SK-MEL-5 (cell line): ENCODE data around the gene SFTA2. TPM values are rescaled to one million over a fixed set of nuclear protein-coding genes. Genes with fewer than 3 reads are reported as not detected.
A peak's percentile ranks its signal among the peaks of the same experiment; 100 is the strongest.
"Not testable (repeated sequence)": the region's sequence is repeated elsewhere in the genome, so short reads cannot be mapped to it uniquely, and the experiment has no call there.

Experiments used
- DNase-seq: peaks from one replicate; pipeline ENCODE4 v3.0.0-alpha.2; 2016; ENCODE audit warnings: low read depth, low spot score
- in situ Hi-C: cut with HindIII; loops from 2 replicates; pipeline ENCODE4 v1.10.0; 2016; ENCODE audit warnings: low sequenced_read_pairs, high pct_unique_total_duplicates, low pct_unique_long_range_greater_than_20kb
- polyA plus RNA-seq, 2 experiments: library from polyadenylated mRNA; depleted of rRNA; stranded (reverse); fragments of >200 nt; gene quantifications; 2 replicates each; pipeline ENCODE4 v1.2.3, GENCODE V29; 2015
- total RNA-seq: library from RNA; depleted of rRNA; stranded (reverse); fragments of >200 nt; shearing (Covaris generic); gene quantifications from 2 replicates; pipeline ENCODE4 v1.2.3, GENCODE V29; 2014; rRNA removed

SFTA2 gene
- total RNA-seq, result not detected in 2 replicates
- not detected in 2 replicates for polyA plus RNA-seq (2015; cell fraction: cytosol; rRNA removed)
- polyA plus RNA-seq (2015; cell fraction: nucleus; rRNA removed), result not detected in 2 replicates

DNA sequence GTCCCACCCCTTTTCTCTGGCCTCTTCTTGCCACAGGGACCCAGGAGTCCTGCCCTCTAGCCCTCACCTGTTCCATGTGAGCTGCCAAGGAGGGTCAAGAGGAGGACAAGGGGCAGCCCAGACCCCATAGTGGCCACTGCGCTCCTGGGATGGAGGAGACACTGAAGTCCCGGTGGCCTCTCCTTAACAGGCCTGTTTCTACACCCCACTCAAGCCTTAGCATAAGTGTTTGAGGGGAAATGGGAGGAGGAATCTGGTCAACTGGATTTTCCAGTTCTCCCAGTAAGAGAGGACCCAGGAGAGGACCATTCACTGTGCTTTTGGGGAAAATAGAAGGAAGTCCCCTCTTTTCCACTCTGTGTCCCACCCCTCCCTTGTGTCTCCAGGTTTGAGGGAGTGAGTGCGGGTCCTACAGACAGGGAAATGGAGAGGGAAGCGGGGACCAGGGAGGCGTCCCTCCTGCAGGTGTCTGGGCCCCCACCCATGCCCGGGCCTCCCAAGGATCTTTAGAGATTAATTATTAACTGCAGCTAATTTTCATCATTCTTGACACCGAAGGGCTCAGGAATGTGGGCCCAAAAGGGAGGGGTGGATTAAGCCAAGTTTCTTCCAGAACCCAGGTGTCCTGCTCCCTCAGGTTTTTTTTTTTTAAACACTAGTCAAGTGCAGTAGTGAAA is at the start of gene SFTA2:
Gene SFTA2 (minus strand): TSS at position 202 of the 677 bp plus-strand sequence. CDS start 74 bp downstream, at position 128.
- no peak for DNase-seq
- in situ Hi-C loops, result no loop called here

DNA sequence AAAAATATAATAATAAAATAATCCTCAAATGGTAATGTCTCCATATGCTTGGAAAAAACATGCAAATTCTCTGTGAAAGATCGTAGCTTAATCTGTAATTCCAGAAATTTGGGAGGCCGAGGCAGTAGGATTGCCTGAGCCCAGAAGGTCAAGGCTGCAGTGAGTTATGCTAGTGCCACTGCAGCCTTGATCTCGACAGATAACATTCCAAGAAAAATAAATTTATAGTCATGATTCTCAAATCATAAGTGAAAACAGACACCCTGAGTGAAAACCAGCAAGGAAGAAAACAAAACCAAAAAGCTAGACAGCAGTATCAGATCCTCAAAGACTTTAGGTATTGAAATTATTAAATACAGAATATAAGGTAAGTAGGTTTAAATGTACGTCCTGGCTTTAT is 47.7 kb upstream of the SFTA2 start:
- in situ Hi-C loops, result no loop called here
- DNase-seq, result no peak

DNA sequence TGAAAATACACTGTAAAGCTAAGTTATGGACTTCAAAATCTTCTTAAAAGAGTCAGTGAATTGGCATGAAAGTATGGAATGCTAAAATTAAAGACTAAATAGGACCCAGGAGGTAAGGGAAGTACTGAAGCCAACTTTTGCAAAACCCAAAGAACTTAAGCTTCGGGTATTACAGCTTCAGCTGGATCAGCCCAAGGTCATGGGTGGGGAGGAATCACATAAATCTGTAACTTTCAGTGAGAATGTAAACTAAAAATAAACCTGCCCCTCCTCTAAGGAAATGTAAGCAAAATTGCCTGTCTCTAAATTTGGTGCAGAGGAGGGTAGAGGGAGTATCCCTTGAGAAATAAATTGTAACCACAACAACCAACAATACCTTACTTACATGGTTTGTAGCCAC is 47.2 kb upstream of the SFTA2 start:
- in situ Hi-C loops, result no loop called here
- DNase-seq, result no peak

DNA sequence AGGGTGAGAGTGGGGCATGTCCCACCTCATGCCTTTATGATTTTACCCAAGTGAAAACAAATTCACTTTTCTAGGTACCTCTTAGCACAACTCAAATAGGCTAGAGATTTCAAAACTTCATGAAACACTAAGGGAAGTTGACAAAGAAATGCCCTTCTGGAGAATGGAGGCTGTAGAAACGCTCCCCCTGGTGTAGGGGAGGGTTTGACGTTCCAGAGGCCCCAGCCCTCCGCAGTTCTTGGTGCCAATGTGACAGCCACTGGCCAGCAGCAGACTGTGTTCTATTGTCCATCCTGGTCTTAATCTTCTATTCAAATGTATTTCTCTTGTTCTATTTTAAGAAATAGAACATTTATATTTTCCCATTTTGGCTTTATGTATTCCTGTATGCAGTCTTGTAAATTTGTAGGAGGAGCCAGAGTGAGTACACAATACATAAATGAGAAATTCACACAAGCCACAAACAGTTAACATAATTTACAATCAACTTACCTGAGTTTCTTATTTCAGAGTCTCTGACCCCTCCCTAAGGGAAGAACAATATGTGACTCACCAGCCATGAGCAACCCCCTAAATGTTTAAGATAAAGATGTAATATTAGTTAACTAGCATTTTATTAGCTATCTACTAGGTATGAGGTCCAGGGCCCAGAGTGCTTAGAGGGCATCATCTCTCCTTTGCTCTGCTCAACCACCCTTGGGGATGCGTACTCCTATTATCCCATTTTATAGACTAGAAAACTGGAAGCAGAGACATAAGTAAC is 42.7 kb upstream of the SFTA2 start:
- in situ Hi-C loops, result no loop called here

DNA sequence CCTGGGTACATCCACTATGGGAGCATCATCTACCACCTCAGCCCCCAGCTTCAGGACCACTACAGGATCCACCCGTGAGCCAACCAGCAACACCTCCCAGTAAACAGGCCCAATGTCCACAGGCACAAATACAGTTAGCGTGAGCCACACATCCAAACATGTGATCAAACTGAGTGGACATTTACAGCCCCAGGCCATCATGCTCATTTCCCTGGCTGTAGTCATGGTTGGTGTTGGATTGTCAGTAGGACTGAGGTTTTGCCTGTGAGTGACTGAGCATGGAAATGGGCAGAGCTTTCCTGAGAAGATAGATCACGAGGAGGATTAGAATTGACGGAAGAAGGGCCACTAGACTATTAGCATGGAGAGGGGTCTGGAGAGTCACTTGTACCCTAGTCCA is 40.8 kb upstream of the SFTA2 start:
- DNase-seq, result no peak
- in situ Hi-C loops, result no loop called here

More for the DNA sequence above, 42.7 kb upstream of the SFTA2 start:
- DNase-seq, result no peak

DNA sequence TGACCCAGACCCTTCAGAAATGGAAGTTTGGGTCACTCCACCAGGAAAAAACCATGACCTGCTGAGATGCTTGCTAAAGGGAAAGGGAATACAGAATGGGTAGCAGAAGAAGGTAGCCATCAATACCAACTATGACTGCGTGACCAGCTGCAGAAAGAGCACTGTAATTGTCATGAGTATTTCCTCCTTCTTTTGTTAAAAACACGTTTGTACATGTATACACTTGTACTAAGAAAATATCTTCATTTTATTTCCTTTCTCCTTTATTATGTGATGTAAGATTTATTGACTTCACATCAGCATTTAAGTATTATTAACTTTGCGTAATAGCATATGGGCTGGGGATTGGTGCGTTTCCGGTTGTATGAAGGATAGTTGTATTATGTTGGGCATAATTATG is 39.0 kb upstream of the SFTA2 start:
- in situ Hi-C loops, result no loop called here
- no peak for DNase-seq

DNA sequence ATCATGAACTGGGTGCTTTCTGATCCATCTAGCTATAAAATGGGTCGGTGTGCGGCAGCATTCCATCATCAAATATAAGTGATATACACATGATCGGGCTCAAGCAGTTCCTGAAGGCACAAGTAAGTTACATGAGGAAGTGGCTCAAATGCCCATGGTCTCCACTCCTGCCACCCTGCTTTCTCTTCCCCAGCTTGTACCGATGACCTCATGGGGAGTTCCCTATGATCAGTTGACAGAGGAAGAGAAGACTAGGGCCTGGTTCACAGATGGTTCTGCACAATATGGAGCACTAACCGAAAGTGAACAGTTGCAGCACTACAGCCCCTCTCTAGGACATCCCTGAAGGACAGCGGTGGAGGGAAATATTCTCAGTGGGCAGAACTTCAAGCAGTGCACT is 37.2 kb upstream of the SFTA2 start:
- DNase-seq, in situ Hi-C loops: not testable (repeated sequence)

DNA sequence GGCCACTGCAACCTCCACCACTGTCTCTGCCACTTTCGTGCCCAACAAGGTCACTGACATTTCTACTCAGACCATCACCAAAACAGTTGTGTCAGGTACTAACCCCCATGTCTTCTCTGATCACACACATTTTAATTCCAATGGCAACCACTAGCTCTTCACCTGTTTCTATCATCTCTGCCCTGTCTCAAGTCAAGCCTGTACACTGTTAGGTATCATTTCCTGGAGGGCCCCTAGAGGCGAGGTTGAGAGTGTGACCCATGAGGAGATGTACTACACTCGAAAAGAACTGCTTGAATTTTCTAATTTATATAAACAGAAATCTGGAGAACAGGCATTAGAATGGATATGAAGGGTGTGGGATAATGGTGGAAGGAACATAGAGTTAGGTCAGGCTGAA is 34.2 kb upstream of the SFTA2 start:
- in situ Hi-C loops, result no loop called here
- DNase-seq, result no peak

DNA sequence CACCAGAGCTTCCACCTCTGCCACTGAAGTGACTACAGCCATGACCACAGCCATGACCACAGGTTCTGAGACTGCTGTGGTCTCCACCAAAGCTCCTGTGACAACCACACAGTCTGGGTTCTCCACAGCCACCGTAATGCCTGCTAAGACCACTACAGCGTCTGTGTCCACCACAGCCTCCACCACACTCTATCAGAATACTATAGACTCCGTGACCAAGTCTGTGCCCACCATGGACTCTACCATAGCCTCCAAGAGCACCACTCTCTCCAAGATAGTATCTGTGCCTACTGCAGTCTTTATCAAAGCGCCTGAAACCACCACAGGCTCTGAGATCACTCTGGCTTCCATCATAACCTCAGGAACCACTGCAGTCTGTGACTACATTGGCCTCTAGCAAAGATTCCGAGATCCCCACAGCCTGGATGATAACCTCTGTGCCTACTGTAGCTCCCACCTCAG is 33.2 kb upstream of the SFTA2 start:
- in situ Hi-C loops, result no loop called here

DNA sequence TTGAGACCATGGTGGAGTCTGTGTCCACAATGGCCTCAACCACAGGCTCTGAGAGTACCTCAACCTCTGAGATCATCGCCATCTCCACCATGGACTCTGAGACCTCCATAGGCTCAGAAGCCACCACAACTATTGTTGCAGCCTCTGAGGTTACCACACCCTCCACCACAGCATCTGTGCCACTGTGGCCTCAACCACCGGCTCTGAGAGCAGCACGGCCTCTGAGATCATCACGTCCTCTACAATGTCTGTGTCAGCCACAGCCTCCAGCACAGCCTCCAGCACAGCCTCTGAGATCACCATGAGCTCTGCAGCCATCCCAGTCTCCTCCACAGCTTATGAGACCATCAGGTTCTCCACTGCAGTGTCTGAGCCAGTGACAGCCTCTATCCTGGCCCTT is 32.1 kb upstream of the SFTA2 start:
- DNase-seq, result no peak

More for the DNA sequence above, 33.2 kb upstream of the SFTA2 start:
- no peak for DNase-seq

DNA sequence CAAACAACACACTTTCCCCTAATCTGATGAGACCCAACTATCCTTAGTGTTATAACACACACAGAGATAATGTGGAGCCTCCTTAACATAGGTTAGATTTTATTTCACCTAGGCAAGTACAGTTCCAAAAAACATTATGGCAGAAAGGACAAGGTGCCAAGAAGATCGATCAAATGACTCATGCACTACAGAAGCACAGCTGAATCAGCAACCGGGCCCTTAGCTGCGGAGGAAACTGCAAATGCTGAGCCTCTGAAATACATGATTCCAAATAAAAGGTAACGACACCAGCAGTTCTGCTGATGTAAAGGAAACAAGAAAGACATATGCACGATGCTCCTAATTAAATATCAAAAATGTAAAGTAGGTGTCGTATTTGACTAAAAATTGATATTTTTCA is 31.7 kb upstream of the SFTA2 start:
- in situ Hi-C loops, result no loop called here
- no peak for DNase-seq

More for the DNA sequence above, 32.1 kb upstream of the SFTA2 start:
- in situ Hi-C loops, result no loop called here

DNA sequence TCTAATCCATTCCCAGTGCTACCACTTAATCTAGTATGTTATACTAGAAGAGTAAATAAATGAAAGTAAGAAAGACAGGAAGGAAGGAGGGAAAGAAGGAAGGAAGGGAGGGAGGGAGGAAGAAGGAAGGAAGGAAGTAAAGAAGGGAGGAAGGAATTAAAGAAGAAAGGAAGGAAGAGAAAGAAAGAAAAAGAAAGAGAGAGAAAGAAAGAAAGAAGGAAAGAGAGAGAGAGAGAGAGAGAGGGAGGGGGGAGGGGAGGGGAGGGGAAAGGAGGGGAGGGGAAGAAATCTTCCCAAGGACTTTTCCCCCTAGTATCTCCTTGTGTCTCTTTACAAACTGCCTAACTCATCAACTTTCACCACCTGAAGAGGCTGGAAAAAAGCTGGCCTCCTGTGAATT is 30.7 kb upstream of the SFTA2 start:
- DNase-seq, result no peak
- in situ Hi-C loops, result no loop called here

DNA sequence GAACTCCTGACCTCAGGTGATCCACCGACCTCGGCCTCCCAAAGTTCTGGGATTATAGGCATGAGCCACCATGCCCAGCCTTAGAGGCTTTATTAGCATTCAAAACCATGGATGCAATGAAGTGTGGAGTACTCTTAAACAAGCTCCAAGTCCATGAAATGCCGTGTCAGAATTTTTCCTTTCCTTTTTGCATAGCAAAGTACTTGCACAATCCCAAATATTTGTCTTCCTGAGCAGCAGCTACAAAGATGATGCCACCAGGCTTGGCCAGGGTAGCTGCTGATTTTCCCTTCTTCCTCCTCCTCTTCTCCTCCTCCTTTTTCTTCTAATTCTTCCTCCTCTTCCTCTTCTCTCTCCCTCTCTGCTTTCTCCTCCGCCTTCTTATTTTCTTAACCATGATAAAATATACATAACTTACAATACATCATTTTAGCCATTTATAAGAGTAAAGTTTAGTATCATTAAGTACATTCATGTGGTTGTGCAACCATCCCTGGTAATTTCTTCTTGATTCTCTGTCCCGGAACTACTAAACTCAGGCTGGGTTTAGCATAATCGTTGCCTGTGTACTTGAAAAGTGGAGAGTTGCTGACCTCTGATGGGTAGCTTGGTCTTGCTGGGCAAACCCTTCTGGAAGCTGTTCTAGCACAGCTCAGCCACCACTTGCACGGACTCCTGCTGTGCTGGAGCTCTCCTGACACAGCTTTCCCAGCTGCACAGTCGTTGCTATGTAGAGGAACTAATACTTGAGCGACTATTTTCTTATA is 29.1 kb upstream of the SFTA2 start:
- in situ Hi-C loops, result no loop called here
- no peak for DNase-seq

DNA sequence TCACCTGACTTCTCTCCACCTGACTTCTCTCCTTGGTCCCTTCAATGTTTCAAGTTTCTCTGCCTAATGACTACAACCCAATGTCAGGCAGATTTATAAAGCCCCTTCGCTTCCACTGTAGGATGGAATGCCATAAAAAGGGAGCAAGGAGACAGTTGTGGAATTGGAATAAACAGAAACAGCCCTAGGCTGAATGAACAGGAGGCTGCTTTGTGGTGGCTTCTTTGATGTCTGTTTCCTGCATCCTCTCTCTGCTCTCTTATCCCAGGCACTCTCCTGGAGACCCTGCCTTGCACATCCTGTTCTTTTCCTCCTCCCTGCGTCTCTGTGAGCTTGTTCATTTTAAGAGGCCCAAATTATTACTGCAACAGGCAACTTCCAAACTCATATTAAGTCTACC is 25.7 kb upstream of the SFTA2 start:
- in situ Hi-C loops, result no loop called here
- DNase-seq, result peak; percentile 9

DNA sequence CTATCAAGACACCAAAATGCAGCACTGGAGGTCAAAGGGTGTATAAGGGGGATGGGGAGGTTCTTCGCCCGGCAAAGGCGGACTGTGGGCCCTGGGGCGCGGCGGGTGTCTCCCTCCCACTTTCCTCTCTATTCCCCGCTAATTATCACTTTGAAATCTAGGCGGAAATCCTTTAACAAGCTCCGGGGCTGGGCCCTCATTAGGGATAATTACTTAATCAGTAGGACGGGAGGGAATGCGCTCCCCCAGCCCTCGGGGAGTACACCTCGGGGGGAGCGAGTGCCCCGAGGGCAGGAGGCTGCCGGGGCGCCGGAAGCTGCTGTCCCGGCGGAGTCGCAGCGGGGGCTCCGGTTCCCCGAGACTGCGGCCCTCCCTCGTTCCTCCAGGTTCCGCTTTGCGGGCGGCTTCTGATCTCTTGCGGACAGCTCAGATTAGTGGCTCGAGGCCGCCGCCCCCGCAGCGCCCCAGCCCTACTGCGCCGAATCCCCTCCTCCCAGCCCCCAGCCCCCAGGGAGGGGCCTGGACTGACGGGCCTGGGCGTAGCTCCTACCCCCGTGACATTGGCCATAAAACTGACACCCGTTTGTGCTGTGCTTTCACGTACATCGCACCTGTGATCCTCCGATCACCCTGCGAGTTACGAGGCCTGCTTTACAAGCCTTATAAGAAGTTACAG is 23.5 kb upstream of the SFTA2 start:
- no peak for DNase-seq

DNA sequence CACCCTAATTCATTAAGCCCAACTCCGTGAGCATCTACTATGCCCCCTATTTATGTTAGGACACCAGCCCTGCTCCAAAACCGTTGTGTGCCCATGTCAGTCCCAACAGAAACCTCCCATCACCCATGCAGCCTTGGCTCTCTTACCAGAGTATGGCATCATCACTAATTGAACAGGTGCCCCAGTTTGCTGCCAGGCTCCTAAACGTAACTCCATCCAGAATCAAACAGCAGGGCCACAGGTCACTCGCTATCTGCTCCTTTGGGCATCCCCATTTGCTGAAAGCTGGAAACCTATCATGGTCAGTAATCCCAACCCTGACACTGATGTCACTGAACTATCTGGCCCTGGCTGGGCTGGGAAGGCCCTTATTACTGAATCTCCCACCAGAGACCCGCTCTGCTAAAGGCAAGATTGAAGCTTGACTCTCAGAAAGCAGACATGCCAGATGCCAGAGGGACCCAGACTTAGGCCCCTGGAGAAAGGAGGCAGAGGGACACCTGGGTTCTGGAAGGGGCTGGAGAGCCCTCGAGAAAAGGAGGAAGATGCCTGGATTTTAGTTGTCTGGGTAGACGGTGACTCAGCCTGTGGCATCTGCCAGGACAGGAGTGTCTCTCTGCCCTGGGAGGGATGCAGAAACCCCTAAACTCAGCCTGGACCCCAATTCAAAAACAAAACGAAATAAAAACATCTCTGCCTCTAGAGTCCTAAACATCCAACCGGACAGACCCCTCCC is 22.8 kb upstream of the SFTA2 start:
- DNase-seq, result no peak
- in situ Hi-C loops, result no loop called here

More for the DNA sequence above, 23.5 kb upstream of the SFTA2 start:
- in situ Hi-C loops, result no loop called here

DNA sequence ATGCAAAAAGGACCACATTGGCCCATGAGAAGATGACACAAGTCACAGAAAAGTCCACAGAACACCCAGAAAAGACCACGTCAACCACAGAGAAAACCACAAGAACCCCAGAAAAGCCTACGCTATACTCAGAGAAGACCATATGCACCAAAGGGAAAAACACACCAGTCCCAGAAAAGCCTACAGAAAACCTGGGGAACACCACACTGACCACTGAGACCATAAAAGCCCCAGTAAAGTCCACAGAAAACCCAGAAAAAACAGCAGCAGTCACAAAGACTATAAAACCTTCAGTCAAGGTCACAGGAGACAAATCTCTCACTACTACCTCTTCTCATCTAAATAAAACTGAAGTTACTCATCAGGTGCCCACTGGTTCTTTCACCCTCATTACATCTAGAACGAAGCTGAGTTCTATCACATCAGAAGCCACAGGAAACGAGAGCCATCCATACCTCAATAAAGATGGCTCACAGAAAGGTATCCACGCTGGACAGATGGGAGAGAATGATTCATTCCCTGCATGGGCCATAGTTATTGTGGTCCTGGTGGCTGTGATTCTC is 20.0 kb upstream of the SFTA2 start:
- in situ Hi-C loops, result no loop called here
- no peak for DNase-seq
